SU-DHL-6 (cell line): ENCODE results near the gene TRPM1.

Experiments used
- CTCF ChIP-seq: fragments of 200-600 bp; sonication (generic); IDR thresholded peaks from one replicate; pipeline ENCODE4 v1.5.1; 2017; ENCODE audit warnings: antibody characterized with exemption, mild to moderate bottlenecking, low read length, moderate library complexity; ENCODE audit not compliant: insufficient read depth, poor library complexity, severe bottlenecking
- EZH2phosphoT487 ChIP-seq: fragments of 200-600 bp; sonication (generic), shearing (Covaris generic); conservative IDR thresholded peaks from 2 replicates; pipeline ENCODE4 v1.6.1; 2018; ENCODE audit warnings: mild to moderate bottlenecking, antibody characterized with exemption, low read length, moderate library complexity, mixed read lengths

GRCh38 chr15:31051496-31052080 is 49.9 kb downstream of the TRPM1 start:
- TF ChIP-seq CTCF (no peak), EZH2phosphoT487 (no peak)
